CD4-positive, alpha-beta T cell (primary cell): ENCODE results near the gene ZFYVE1. TPM values are rescaled to one million over a fixed set of nuclear protein-coding genes. Genes with fewer than 3 reads are reported as not detected.

Experiments
- ATAC-seq: fragments of 200-7000 bp; cut with Tn5 transposase; one replicate; pipeline ENCODE4 v1.10.0; 2022; ENCODE audit warnings: mild to moderate bottlenecking; ENCODE audit not compliant: poor library complexity
- CTCF ChIA-PET: fragments of 350-600 bp; sonication (Branson Sonifier 250); formaldehyde crosslinking; loops from one replicate; lab custom pipeline; 2021; ENCODE audit warnings: antibody characterized with exemption, inconsistent platforms; lab: Charles Lee
- POLR2A ChIA-PET: fragments of 350-600 bp; sonication (Branson Sonifier 250); formaldehyde crosslinking; loops from one replicate; lab custom pipeline; 2021; ENCODE audit warnings: antibody characterized with exemption, inconsistent platforms; lab: Charles Lee
- DNase-seq, 14 experiments: peaks; one replicate each; pipeline ENCODE4 v3.0.0-alpha.2; 2013 to 2020; ENCODE audit warnings: mixed read lengths in 2 of 14
- H3K27ac ChIP-seq, 2 donors: one replicate each; pipeline versions ENCODE4 v1.5.1 to v1.7.0; 2013; ENCODE audit warnings: low read length in 2 of 2, low read depth in 1 of 2, mild to moderate bottlenecking in 1 of 2
- H3K27me3 ChIP-seq, 2 experiments: 1 replicate in 1 of 2; 2 replicates in 1 of 2; pipeline versions ENCODE4 v1.6.1 to v1.7.0; 2013; ENCODE audit warnings: low read length in 2 of 2, control low read depth in 1 of 2, mild to moderate bottlenecking in 1 of 2, moderate library complexity in 1 of 2; ENCODE audit not compliant: insufficient read depth in 2 of 2, control insufficient read depth in 1 of 2
- H3K36me3 ChIP-seq: one replicate; pipeline ENCODE4 v1.6.1; 2013; ENCODE audit warnings: low read length, control low read depth; ENCODE audit not compliant: insufficient read depth
- H3K4me1 ChIP-seq: one replicate; pipeline ENCODE4 v1.6.1; 2013; ENCODE audit warnings: low read length, control low read depth; ENCODE audit not compliant: insufficient read depth
- H3K4me3 ChIP-seq: one replicate; pipeline ENCODE4 v1.5.1; 2013; ENCODE audit warnings: mild to moderate bottlenecking, low read length, moderate library complexity
- H3K9me3 ChIP-seq, 2 experiments: 1 replicate in 1 of 2; 2 replicates in 1 of 2; pipeline versions ENCODE4 v1.6.1 to v1.7.0; 2013; ENCODE audit warnings: low read length in 2 of 2, mild to moderate bottlenecking in 2 of 2, control low read depth in 1 of 2, moderate library complexity in 1 of 2; ENCODE audit not compliant: control insufficient read depth in 1 of 2, insufficient read depth in 1 of 2
- H3K27ac Mint-ChIP-seq: one replicate; pipeline ENCODE4 v1.8.0; 2020; ENCODE audit warnings: mixed read lengths
- H3K27me3 Mint-ChIP-seq: one replicate; pipeline ENCODE4 v1.8.0; 2021; ENCODE audit warnings: mixed read lengths
- H3K36me3 Mint-ChIP-seq: one replicate; pipeline ENCODE4 v1.8.0; 2021; ENCODE audit warnings: low read depth, mixed read lengths
- H3K4me1 Mint-ChIP-seq: one replicate; pipeline ENCODE4 v1.8.0; 2021; ENCODE audit warnings: low read depth, mixed read lengths
- H3K4me3 Mint-ChIP-seq: one replicate; pipeline ENCODE4 v1.8.0; 2020; ENCODE audit warnings: mild to moderate bottlenecking, mixed read lengths
- H3K9me3 Mint-ChIP-seq: one replicate; pipeline ENCODE4 v1.8.0; 2020; ENCODE audit warnings: mixed read lengths
- intact Hi-C, 2 experiments: fragments of 100-400 bp; cut with DNase I in 1 of 2; cut with micrococcal nuclease in 1 of 2; formaldehyde crosslinking; loops; one replicate each; pipeline versions ENCODE4 v1.15.1 to v1.9.0; 2023 to 2025; cut with DNase I, micrococcal nuclease
- total RNA-seq, 174 experiments: library from RNA in 2 of 174; stranded (reverse) in 2 of 174; gene quantifications; one replicate each; pipeline ENCODE4 v1.2.3 and lab custom pipeline; 2021 to 2026
- TF ChIP-seq, protein P1 (sequence below): fragments of 200-600 bp; IDR thresholded peaks from one replicate; pipeline ENCODE4 v1.8.0; 2022; ENCODE audit warnings: antibody characterized with exemption, mild to moderate bottlenecking

Gene ZFYVE1
- total RNA-seq, 2 experiments from 2014 or later: 9.3 to 10.9 TPM

DNA sequence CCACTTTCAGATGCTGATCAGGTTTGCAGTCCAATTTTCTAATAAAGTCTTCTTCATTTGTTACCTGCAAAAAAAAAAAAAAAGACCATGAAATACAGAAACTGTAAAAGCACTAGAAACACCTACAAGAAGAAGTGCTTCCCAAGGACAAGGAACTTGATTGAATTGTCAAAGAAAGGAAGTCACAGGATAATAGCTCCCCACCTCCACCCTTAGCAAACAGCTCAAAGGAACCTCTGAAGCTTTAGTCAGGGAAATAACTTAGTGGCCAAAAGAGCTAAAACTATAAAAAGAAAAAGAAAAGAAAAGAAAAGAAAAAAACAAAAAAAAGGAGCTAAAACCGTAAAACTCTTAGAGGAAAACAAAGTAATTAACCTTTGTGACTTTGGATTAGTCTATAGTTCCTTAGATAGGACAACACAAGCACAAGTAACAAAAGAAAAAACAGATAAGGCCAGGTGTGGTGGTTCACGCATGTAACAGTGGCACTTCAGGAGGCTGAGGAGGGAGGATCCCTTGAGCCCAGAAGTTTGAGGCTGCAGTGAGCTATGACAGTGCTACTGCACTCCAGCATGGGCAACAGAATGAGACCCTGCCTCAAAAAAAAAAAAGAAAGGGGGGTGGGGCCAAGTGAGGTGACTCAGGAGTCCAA lies 28.5 kb downstream of the ZFYVE1 start:
- H3K36me3 ChIP-seq: peaks cover 39% of the 10 kb centered on the region
- Mint-ChIP-seq H3K27me3 (no peaks in the 10 kb centered on the region), H3K9me3 (no peaks in the 10 kb centered on the region), H3K36me3 (peaks cover 75% of the 10 kb centered on the region), H3K27ac (no peak overlapping the region), H3K4me3 (no peak overlapping the region), H3K4me1 (peaks cover 11% of the 10 kb centered on the region)
- no peak for DNase-seq
- H3K27me3 ChIP-seq: no peaks in the 10 kb centered on the region
- H3K9me3 ChIP-seq: no peaks in the 10 kb centered on the region
- no peak overlapping the region for H3K27ac ChIP-seq
- TF ChIP-seq, protein P1, sequence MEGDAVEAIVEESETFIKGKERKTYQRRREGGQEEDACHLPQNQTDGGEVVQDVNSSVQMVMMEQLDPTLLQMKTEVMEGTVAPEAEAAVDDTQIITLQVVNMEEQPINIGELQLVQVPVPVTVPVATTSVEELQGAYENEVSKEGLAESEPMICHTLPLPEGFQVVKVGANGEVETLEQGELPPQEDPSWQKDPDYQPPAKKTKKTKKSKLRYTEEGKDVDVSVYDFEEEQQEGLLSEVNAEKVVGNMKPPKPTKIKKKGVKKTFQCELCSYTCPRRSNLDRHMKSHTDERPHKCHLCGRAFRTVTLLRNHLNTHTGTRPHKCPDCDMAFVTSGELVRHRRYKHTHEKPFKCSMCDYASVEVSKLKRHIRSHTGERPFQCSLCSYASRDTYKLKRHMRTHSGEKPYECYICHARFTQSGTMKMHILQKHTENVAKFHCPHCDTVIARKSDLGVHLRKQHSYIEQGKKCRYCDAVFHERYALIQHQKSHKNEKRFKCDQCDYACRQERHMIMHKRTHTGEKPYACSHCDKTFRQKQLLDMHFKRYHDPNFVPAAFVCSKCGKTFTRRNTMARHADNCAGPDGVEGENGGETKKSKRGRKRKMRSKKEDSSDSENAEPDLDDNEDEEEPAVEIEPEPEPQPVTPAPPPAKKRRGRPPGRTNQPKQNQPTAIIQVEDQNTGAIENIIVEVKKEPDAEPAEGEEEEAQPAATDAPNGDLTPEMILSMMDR: no peak
- intact Hi-C loops: no loop called here
- ATAC-seq: no peak
- ChIA-PET POLR2A (no interaction called here), CTCF (no interaction called here)
- no peak overlapping the region for H3K4me3 ChIP-seq
- no peaks in the 10 kb centered on the region for H3K4me1 ChIP-seq

DNA sequence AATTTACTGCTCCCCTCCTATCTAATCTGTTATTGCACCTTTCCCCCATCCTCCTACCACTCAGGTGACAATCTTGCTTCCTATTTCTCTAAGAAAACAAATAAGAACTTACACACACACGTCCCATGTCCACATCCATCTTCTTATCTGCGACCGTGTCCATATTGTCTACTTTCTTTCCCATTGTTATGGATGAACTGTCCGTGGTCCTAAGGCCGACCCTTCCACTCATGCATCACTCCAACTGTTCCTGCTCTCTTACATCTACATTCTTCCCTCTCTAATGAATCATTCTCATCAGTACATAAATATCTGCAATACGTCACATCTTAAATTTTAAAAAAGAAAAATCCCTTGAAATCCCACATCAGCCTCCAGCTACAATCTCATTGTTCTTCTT lies 30.0 kb downstream of the ZFYVE1 start:
- intact Hi-C loops: no loop called here
- CTCF ChIA-PET: no interaction called here
- Mint-ChIP-seq H3K4me3 (no peak overlapping the region), H3K9me3 (no peaks in the 10 kb centered on the region), H3K27ac (no peak overlapping the region), H3K36me3 (peaks cover 83% of the 10 kb centered on the region), H3K4me1 (peaks cover 9% of the 10 kb centered on the region), H3K27me3 (no peaks in the 10 kb centered on the region)
- DNase-seq: no peak
- POLR2A ChIA-PET: interaction anchor here (1.1 kb wide), 1 partner anchor 62 kb away, joined by 5 read pairs; the partner anchor contains the start of gene RBM25
- no peak overlapping the region for H3K27ac ChIP-seq
- no peaks in the 10 kb centered on the region for H3K27me3 ChIP-seq
- no peaks in the 10 kb centered on the region for H3K4me1 ChIP-seq
- H3K36me3 ChIP-seq: peaks cover 50% of the 10 kb centered on the region
- no peak overlapping the region for H3K4me3 ChIP-seq
- TF ChIP-seq, protein P1: no peak
- no peaks in the 10 kb centered on the region for H3K9me3 ChIP-seq
- ATAC-seq: no peak

DNA sequence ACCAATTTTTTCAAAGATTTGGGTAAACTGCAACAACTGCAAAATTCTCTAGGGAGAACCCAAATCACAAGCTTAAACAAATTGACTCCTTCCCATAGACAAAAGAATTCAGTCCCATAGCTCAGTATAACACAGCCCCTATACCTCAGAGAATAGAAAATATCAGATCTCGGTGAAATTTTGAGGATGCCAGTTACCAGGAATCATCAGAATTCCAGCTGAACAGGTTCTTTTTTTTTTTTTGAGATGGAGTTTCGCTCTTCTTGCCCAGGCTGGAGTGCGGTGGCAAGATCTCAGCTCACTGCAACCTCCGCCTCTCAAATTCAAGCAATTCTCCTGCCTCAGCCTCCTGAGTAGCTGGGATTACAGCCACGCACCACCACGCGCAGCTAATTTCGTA lies 36.7 kb downstream of the ZFYVE1 start:
- H3K27ac ChIP-seq: no peak overlapping the region
- ChIA-PET POLR2A (no interaction called here), CTCF (no interaction called here)
- DNase-seq: no peak
- Mint-ChIP-seq H3K27me3 (no peaks in the 10 kb centered on the region), H3K4me3 (no peak overlapping the region), H3K4me1 (no peaks in the 10 kb centered on the region), H3K9me3 (no peaks in the 10 kb centered on the region), H3K36me3 (peaks cover 75% of the 10 kb centered on the region), H3K27ac (no peak overlapping the region)
- TF ChIP-seq, protein P1: no peak
- intact Hi-C loops: no loop called here
- H3K9me3 ChIP-seq: peaks cover 0 to 1% of the 10 kb centered on the region in 2 experiments
- H3K27me3 ChIP-seq: no peaks in the 10 kb centered on the region
- H3K4me1 ChIP-seq: no peaks in the 10 kb centered on the region
- H3K36me3 ChIP-seq: peaks cover 43% of the 10 kb centered on the region
- ATAC-seq: no peak
- H3K4me3 ChIP-seq: no peak overlapping the region
